Heart left ventricle (tissue), 16 donors: ENCODE measurements around the gene WDCP. TPM values are rescaled to one million over a fixed set of nuclear protein-coding genes. Genes with fewer than 3 reads are reported as not detected.

ENCODE experiments used
- ATAC-seq, 4 donors: fragments of 200-7000 bp; cut with Tn5 transposase; one replicate each; pipeline ENCODE4 v1.9.1; 2020 to 2022; ENCODE audit warnings: moderate library complexity in 4 of 4, mild to moderate bottlenecking in 3 of 4, moderate number of reproducible peaks in 1 of 4
- DNase-seq, 5 donors: peaks; one replicate each; pipeline ENCODE4 v3.0.0-alpha.2; 2020
- H3K27ac ChIP-seq, 12 donors: fragments of 200-600 bp; sonication (generic) in 4 of 12; one replicate each; pipeline versions ENCODE4 v1.5.0 to v1.8.0; 2016 to 2022; ENCODE audit warnings: mild to moderate bottlenecking in 2 of 12
- H3K27me3 ChIP-seq, 9 donors: fragments of 200-600 bp; sonication (generic) in 2 of 9; one replicate each; pipeline versions ENCODE4 v1.5.1 to v1.8.0; 2016 to 2022; ENCODE audit warnings: mild to moderate bottlenecking in 3 of 9
- H3K36me3 ChIP-seq, 9 donors: fragments of 200-600 bp; sonication (generic) in 2 of 9; one replicate each; pipeline versions ENCODE4 v1.5.0 to v1.8.0; 2018 to 2022; ENCODE audit warnings: mild to moderate bottlenecking in 2 of 9
- H3K4me1 ChIP-seq, 12 donors: fragments of 200-600 bp; sonication (generic) in 4 of 12; one replicate each; pipeline versions ENCODE4 v1.5.0 to v1.8.0; 2016 to 2022; ENCODE audit warnings: mild to moderate bottlenecking in 3 of 12
- H3K4me3 ChIP-seq, 12 donors: fragments of 200-600 bp; sonication (generic) in 4 of 12; one replicate each; pipeline versions ENCODE4 v1.5.0 to v1.8.0; 2017 to 2022; ENCODE audit warnings: mild to moderate bottlenecking in 9 of 12, moderate library complexity in 4 of 12
- H3K9me3 ChIP-seq, 12 donors: fragments of 200-600 bp; sonication (generic) in 4 of 12; one replicate each; pipeline versions ENCODE4 v1.5.0 to v1.8.0; 2016 to 2022; ENCODE audit warnings: mild to moderate bottlenecking in 1 of 12
- CTCF ChIP-seq, 12 donors: fragments of 200-600 bp; sonication (generic) in 4 of 12; IDR thresholded peaks; one replicate each; pipeline versions ENCODE4 v1.5.0 to v1.8.0; 2018 to 2022; ENCODE audit warnings: antibody characterized with exemption in 12 of 12, mild to moderate bottlenecking in 5 of 12
- POLR2A ChIP-seq, 2 donors: fragments of 450-650 bp; IDR thresholded peaks; one replicate each; pipeline ENCODE4 v1.6.1; 2017; ENCODE audit warnings: antibody characterized with exemption in 2 of 2, mild to moderate bottlenecking in 2 of 2, moderate library complexity in 2 of 2
- WGBS, 4 donors: extraction: QIAGEN DNeasy Blood & Tissue Kit in 2 of 4; methylation state at CpG; one replicate each; pipeline versions ENCODE4 v1.1.5 to v1.1.7; 2013 to 2018; 5-methylcytosine and 5-hydroxymethylcytosine counted together
- intact Hi-C, 10 donors: fragments of 100-400 bp; cut with DNase I; formaldehyde crosslinking; loops; one replicate each; pipeline versions ENCODE4 v1.11.1 to v1.14.2; 2022
- polyA plus RNA-seq, 2 donors: library from polyadenylated mRNA; stranded (reverse); fragments of 200-250 nt; gene quantifications; one replicate each; pipeline ENCODE4 v1.2.3, GENCODE V29; 2013
- total RNA-seq, 9 donors: library from RNA; depleted of rRNA in 2 of 9; stranded (reverse); fragments of >200 nt in 2 of 9; fragmentation: NEBNext Ultra II Directional in 3 of 9; extraction: Animal tissue kit (Norgen Biotek cat#: 25700) in 3 of 9; gene quantifications; one replicate each; pipeline versions ENCODE4 v1.1.0 to v1.2.4, GENCODE V29; 2016 to 2023
- donor health status: ischemic (EF 13 %, LVEDD 7.1; RV severe dilation, severe dysfunction).
- donor health status: healthy with polysubstance abuse.
- donor health status: DM: no; HTN: yes; CAD: no.
- donor health status: DM: no; HTN: no; CAD: no.
- donor health status: ischemic (EF 25% LVEDD 6.9; RV normal size, moderate dysfunction).
- donor health status: ischemic (EF 25% LVEDD 5.7; RV mildly dilated, moderate dysfunction).
- donor health status: healthy.
- donor health status: DM: yes; HTN: yes; CAD: no.
- donor health status: ischemic (EF 35%, LVEDD 5.7; RV mildly dilated, moderate dysfunction).
- donor health status: nonischemic (EF 11% LVEDD 7.7; RV severe dilation, severe dysfunction).
- donor health status: DM: yes; HTN: yes; CAD: no.
- donor health status: PGD.
- donor health status: ischemic (EF 29% LVEDD 5.4; RV normal size, mild dysfunction).
- donor health status: nonischemic (EF 23%, LVEDD 6.1; RV moderate dilation, normal function).

The WDCP gene
- total and polyA plus RNA-seq, 11 donors: 1.9 to 9.8 (median 5.9) TPM

DNA sequence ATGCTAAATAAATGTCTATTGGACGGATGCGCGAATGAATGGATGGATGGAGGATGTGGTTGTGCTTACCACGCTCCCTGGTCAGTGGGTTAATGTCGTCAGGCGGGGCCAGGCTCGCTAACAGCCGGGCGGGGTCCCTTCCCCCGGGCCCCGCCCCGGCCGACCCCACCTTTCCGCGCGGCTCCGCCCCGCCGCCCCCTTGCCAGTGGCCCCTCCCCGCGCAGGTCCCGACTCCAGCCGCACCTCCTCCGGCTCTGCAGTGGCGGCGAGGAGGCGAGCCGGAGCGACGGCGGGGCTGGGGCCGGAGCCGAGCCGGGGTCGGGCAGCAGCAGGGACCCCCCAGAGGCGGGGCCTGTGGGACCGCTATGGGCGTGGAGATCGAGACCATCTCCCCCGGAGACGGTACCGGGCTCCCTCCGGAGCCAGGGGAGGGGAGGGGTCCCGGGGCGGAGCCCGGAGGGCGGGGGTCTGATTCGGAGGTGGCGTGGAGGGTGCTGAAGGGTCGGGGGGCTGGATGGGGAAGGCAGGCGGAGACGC lies 2.4 kb upstream of the WDCP start, which contains the start of gene FKBP1B:
Gene FKBP1B, plus strand, starts transcription at position 257 of the 537 bp plus-strand sequence. Its CDS starts 109 bp downstream, at position 366.
- ATAC-seq: peak in 3 of 4 donors; percentile 14 to 59 (median 37)
- TF ChIP-seq POLR2A (IDR thresholded peaks at IDR 0.05) (peak in 1 of 2 donors; percentile 64), CTCF (IDR thresholded peaks at IDR 0.05) (no peak)
- H3K4me3 ChIP-seq: peak within 1 kb of the TSS; percentile 52 to 89 (median 67)
- WGBS, 4 donors: 0 to 9% (median 1%) methylated on average over 4 to 52 of the region's 52 CpGs
- H3K27ac ChIP-seq: peak within 1 kb of the TSS in 11 of 12 donors; percentile 3 to 66 (median 46)
- no peaks in the 10 kb centered on the region for H3K36me3 ChIP-seq
- peak; percentile 42 to 81 (median 63) for DNase-seq
- H3K27me3 ChIP-seq: no peaks in the 10 kb centered on the region
- peaks cover 0 to 39% (median 19%) of the 10 kb centered on the region in 12 donors for H3K4me1 ChIP-seq
- no peaks in the 10 kb centered on the region for H3K9me3 ChIP-seq
- intact Hi-C loops: loop anchor here in 3 of 10 donors (5.0 to 10.0 kb wide), 3 partner anchors 33 to 115 kb away; partner anchors contain the start of genes TP53I3 (in 1 of the 3) and UBXN2A (in 1 of the 3)

DNA sequence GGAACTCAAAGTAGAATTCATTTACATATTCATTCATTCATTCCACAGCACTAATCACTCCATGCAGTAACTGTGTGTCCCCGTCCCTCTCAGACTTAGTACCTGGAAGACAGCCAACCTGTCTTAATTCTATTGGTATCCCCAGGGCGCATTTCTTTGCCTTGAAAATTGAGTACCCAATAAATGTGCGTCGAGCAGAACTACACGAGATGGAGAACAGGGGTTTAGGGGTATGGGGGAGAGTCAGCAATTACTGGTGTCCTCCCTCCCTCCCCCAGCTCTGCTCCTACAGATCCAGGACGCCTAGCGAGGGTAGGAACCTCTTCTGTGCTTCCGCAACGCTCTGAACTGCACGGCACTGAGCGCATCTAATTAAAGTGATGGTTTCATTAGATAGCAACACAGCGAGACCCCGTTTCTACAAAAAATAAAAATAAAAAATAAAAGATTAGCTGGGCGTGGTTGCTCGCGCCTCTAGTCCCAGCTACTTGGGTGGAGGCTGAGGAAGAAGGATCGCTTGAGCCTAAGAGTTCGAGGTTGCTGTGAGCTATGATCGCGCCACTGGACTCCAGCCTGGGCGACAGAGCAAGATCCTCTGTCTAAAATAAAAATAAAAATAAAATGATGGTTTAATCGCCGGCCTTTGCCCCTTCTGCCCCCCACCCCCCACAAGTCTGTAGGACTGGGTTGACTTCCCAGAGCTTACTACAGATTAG lies 1.7 kb upstream of the WDCP start:
- intact Hi-C loops: loop anchor here in 3 of 10 donors (5.0 to 10.0 kb wide), 3 partner anchors 33 to 114 kb away; partner anchors contain the start of genes TP53I3 (in 1 of the 3) and UBXN2A (in 1 of the 3)
- DNase-seq (no peak), ATAC-seq (no peak)
- Histone ChIP-seq H3K9me3 (no peaks in the 10 kb centered on the region), H3K4me1 (peaks cover 0 to 39% (median 19%) of the 10 kb centered on the region in 12 donors), H3K27ac (peak overlapping the region in 1 of 12 donors; percentile 62), H3K4me3 (peak overlapping the region; percentile 52 to 89 (median 67)), H3K27me3 (no peaks in the 10 kb centered on the region), H3K36me3 (no peaks in the 10 kb centered on the region)
- no peak for TF ChIP-seq POLR2A (IDR thresholded peaks at IDR 0.05)
- TF ChIP-seq CTCF (IDR thresholded peaks at IDR 0.05): no peak
- WGBS, 4 donors: 19 to 31% (median 25%) methylated on average over 23 of the region's 23 CpGs

GRCh38 chr2:24047703-24048033 lies 477 bp upstream of the WDCP start:
- Histone ChIP-seq H3K36me3 (no peaks in the 10 kb centered on the region), H3K4me3 (peak overlapping the region in 10 of 12 donors; percentile 65 to 87 (median 75)), H3K9me3 (no peaks in the 10 kb centered on the region), H3K4me1 (peaks cover 0 to 39% (median 19%) of the 10 kb centered on the region in 12 donors), H3K27me3 (no peaks in the 10 kb centered on the region), H3K27ac (peak overlapping the region in 2 of 12 donors; percentile 71)
- 40 to 43% (median 40%) methylated on average over 8 of the region's 8 CpGs for WGBS, 4 donors
- intact Hi-C loops: loop anchor here in 5 of 10 donors (1.0 to 10.0 kb wide), 6 partner anchors 29 to 121 kb away; partner anchors contain the start of genes ATAD2B (in 2 of the 5), SF3B6 (in 1 of the 5), TP53I3 (in 1 of the 5) and UBXN2A (in 1 of the 5)
- ATAC-seq: peak in 1 of 4 donors; percentile 6
- no peak for DNase-seq
- no peak for TF ChIP-seq POLR2A (IDR thresholded peaks at IDR 0.05)
- no peak for TF ChIP-seq CTCF (IDR thresholded peaks at IDR 0.05)

DNA sequence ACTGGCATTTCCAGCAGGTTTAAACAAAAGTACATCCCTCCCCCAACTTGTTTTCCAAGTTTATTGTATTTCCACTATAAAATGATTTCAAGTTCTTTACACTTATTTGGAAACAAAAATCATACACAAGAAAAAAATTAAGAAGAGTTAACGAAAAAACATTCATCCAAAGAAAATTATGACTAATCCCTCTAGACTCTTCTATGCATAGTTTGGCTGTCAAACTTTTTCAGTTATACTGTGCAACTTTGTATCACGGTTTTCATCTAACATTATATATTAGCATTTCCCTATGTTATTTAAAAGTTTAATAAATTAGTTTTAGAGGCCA lies 627 bp downstream of the WDCP start:
- Histone ChIP-seq H3K27ac (peak overlapping the region in 7 of 12 donors; percentile 66 to 79 (median 70)), H3K36me3 (no peaks in the 10 kb centered on the region), H3K4me3 (peak overlapping the region; percentile 52 to 87 (median 73)), H3K9me3 (no peaks in the 10 kb centered on the region), H3K27me3 (no peaks in the 10 kb centered on the region), H3K4me1 (peaks cover 0 to 39% (median 19%) of the 10 kb centered on the region in 12 donors)
- intact Hi-C loops: loop anchor here in 4 of 10 donors (2.0 to 10.0 kb wide), 5 partner anchors 30 to 120 kb away; partner anchors contain the start of genes ATAD2B (in 1 of the 4), SF3B6 (in 1 of the 4), TP53I3 (in 1 of the 4) and UBXN2A (in 1 of the 4)
- no peak for TF ChIP-seq POLR2A (IDR thresholded peaks at IDR 0.05)
- no peak for ATAC-seq
- 4 to 6% (median 5%) methylated on average over 2 of the region's 2 CpGs for WGBS, 4 donors
- DNase-seq: no peak
